IMR-90 (cell line): ENCODE data around the gene TDRKH. TPM values are rescaled to one million over a fixed set of nuclear protein-coding genes. Genes with fewer than 3 reads are reported as not detected.

Experiments
- ATAC-seq: fragments of 200-7000 bp; cut with Tn5 transposase; 2 replicates; pipeline ENCODE4 v1.9.1; 2020; ENCODE audit warnings: low read depth, mild to moderate bottlenecking, moderate library complexity
- BruUV-seq: library from RNA; stranded (reverse); fragments of 400-500 nt; replicated peaks from 2 replicates; lab custom pipeline; 2021; lab: Mats Ljungman, UMichigan
- CTCF ChIA-PET: fragments of 300-600 bp; formaldehyde crosslinking; extraction: SDS; loops from one replicate; lab custom pipeline; 2021; ENCODE audit warnings: antibody characterized with exemption; lab: Yijun Ruan, JAX
- POLR2A ChIA-PET: fragments of 300-600 bp; sonication (Branson Sonifier 250); formaldehyde crosslinking; loops from one replicate; lab custom pipeline; 2022; ENCODE audit warnings: antibody characterized with exemption; ENCODE audit not compliant: unreplicated experiment; lab: Charles Lee
- DNase-seq: peaks from one replicate; pipeline ENCODE4 v3.0.0; 2013
- H2AFZ ChIP-seq: replicated peaks from 2 replicates; pipeline ENCODE3; 2013; ENCODE audit warnings: low read length, mild to moderate bottlenecking; ENCODE audit not compliant: poor library complexity
- H2AK5ac ChIP-seq: 2 replicates; pipeline ENCODE4 v1.6.1; 2013; ENCODE audit warnings: low read depth, low read length, inconsistent platforms
- H2AK9ac ChIP-seq: replicated peaks from 2 replicates; pipeline ENCODE3; 2013; ENCODE audit warnings: mild to moderate bottlenecking, low read depth, low read length, moderate library complexity; ENCODE audit not compliant: poor library complexity
- H2BK120ac ChIP-seq: 2 replicates; pipeline ENCODE4 v1.6.1; 2013; ENCODE audit warnings: low read depth, low read length, inconsistent platforms
- H2BK15ac ChIP-seq: 3 replicates; pipeline ENCODE4 v1.6.1; 2013; ENCODE audit warnings: low read depth, low read length, inconsistent platforms
- H2BK20ac ChIP-seq: 2 replicates; pipeline ENCODE4 v1.6.1; 2013; ENCODE audit warnings: low read depth, mild to moderate bottlenecking, inconsistent platforms, low read length, moderate library complexity
- H2BK5ac ChIP-seq: 2 replicates; pipeline ENCODE4 v1.6.1; 2013; ENCODE audit warnings: mild to moderate bottlenecking, low read depth, low read length, inconsistent platforms; ENCODE audit not compliant: poor library complexity, severe bottlenecking
- H3K14ac ChIP-seq: replicated peaks from 2 replicates; pipeline ENCODE4 v1.6.1; 2013; ENCODE audit warnings: low read depth, low read length, inconsistent platforms
- H3K18ac ChIP-seq: 2 replicates; pipeline ENCODE4 v1.6.1; 2013; ENCODE audit warnings: low read depth, low read length, control low read depth
- H3K23ac ChIP-seq: 2 replicates; pipeline ENCODE4 v1.6.1; 2013; ENCODE audit warnings: low read depth, low read length, inconsistent platforms
- H3K27ac ChIP-seq: 2 replicates; pipeline ENCODE4 v1.5.1; 2013; ENCODE audit warnings: mild to moderate bottlenecking, control low read depth, low read length; ENCODE audit not compliant: insufficient read depth
- H3K27me3 ChIP-seq: 2 replicates; pipeline ENCODE4 v1.6.1; 2013; ENCODE audit warnings: low read length; ENCODE audit not compliant: control insufficient read depth, insufficient read depth
- H3K36me3 ChIP-seq: 2 replicates; pipeline ENCODE4 v1.6.1; 2013; ENCODE audit warnings: low read length, mixed read lengths; ENCODE audit not compliant: control insufficient read depth, insufficient read depth
- H3K4ac ChIP-seq: 2 replicates; pipeline ENCODE4 v1.6.1; 2013; ENCODE audit warnings: low read depth, low read length, inconsistent platforms
- H3K4me1 ChIP-seq: 2 replicates; pipeline ENCODE4 v1.6.1; 2013; ENCODE audit warnings: low read length, mixed read lengths; ENCODE audit not compliant: control insufficient read depth, insufficient read depth
- H3K4me2 ChIP-seq: 2 replicates; pipeline ENCODE4 v1.6.1; 2013; ENCODE audit warnings: low read depth, mild to moderate bottlenecking, control low read depth, low read length, moderate library complexity
- H3K4me3 ChIP-seq: 2 replicates; pipeline ENCODE4 v1.5.1; 2013; ENCODE audit warnings: low read depth, mild to moderate bottlenecking, control low read depth, low read length, moderate library complexity; ENCODE audit not compliant: insufficient read depth
- H3K56ac ChIP-seq: 2 replicates; pipeline ENCODE4 v1.6.1; 2013; ENCODE audit warnings: low read length, inconsistent platforms; ENCODE audit not compliant: insufficient read depth; ENCODE audit errors: extremely low read depth
- H3K79me1 ChIP-seq, 2 experiments: 2 replicates each; pipeline ENCODE4 v1.6.1; 2013; ENCODE audit warnings: low read length in 2 of 2, inconsistent platforms in 1 of 2, low read depth in 1 of 2
- H3K9ac ChIP-seq: 2 replicates; pipeline ENCODE4 v1.6.1; 2013; ENCODE audit warnings: low read depth, low read length, control low read depth
- H3K9me1 ChIP-seq: 2 replicates; pipeline ENCODE4 v1.6.1; 2013; ENCODE audit warnings: low read length, inconsistent platforms; ENCODE audit not compliant: insufficient read depth
- H3K9me3 ChIP-seq: 2 replicates; pipeline ENCODE4 v1.6.1; 2013; ENCODE audit warnings: low read length; ENCODE audit not compliant: control insufficient read depth, insufficient read depth
- H4K20me1 ChIP-seq: 2 replicates; pipeline ENCODE4 v1.6.1; 2013; ENCODE audit warnings: low read length, inconsistent platforms; ENCODE audit not compliant: insufficient read depth
- H4K5ac ChIP-seq: 2 replicates; pipeline ENCODE4 v1.6.1; 2013; ENCODE audit warnings: mild to moderate bottlenecking, low read depth, low read length, control low read depth
- H4K8ac ChIP-seq, 2 experiments: 2 replicates each; pipeline ENCODE4 v1.6.1; 2013; ENCODE audit warnings: low read depth in 2 of 2, low read length in 2 of 2, control low read depth in 1 of 2, inconsistent platforms in 1 of 2
- H4K91ac ChIP-seq: 2 replicates; pipeline ENCODE4 v1.6.1; 2013; ENCODE audit warnings: low read depth, low read length, inconsistent platforms; ENCODE audit not compliant: insufficient read depth
- BHLHE40 ChIP-seq: fragments of 150-350 bp; IDR thresholded peaks from 2 replicates; pipeline ENCODE4 v1.6.1; 2016; ENCODE audit warnings: mild to moderate bottlenecking, low read depth, low read length
- CEBPB ChIP-seq: IDR thresholded peaks from 2 replicates; pipeline ENCODE4 v1.6.1; 2012; ENCODE audit warnings: low read depth, low read length, improper control_type of control experiment
- CHD1 ChIP-seq: IDR thresholded peaks from 2 replicates; pipeline ENCODE4 v1.6.1; 2012; ENCODE audit warnings: low read depth, low read length, improper control_type of control experiment
- CTCF ChIP-seq: conservative IDR thresholded peaks from 2 replicates; pipeline ENCODE4 v1.5.1; 2012; ENCODE audit warnings: mild to moderate bottlenecking, low read depth, low read length, improper control_type of control experiment
- FOS ChIP-seq: fragments of 150-350 bp; IDR thresholded peaks from 2 replicates; pipeline ENCODE4 v1.6.1; 2016; ENCODE audit warnings: low read depth, low read length
- MAFK ChIP-seq: IDR thresholded peaks from 2 replicates; pipeline ENCODE4 v1.6.1; 2012; ENCODE audit warnings: low read depth, low read length, improper control_type of control experiment
- MXI1 ChIP-seq: IDR thresholded peaks from 2 replicates; pipeline ENCODE4 v1.6.1; 2012; ENCODE audit warnings: low read depth, mild to moderate bottlenecking, low read length, moderate library complexity, borderline replicate concordance
- NFE2L2 ChIP-seq: fragments of 150-350 bp; IDR thresholded peaks from 2 replicates; pipeline ENCODE4 v1.6.1; 2016; ENCODE audit warnings: low read depth, mild to moderate bottlenecking, low read length
- POLR2A ChIP-seq: IDR thresholded peaks from 2 replicates; pipeline ENCODE4 v1.6.1; 2012; ENCODE audit warnings: mild to moderate bottlenecking, low read depth, low read length
- RAD21 ChIP-seq: IDR thresholded peaks from 2 replicates; pipeline ENCODE4 v1.6.1; 2012; ENCODE audit warnings: low read length, improper control_type of control experiment
- RCOR1 ChIP-seq: IDR thresholded peaks from 2 replicates; pipeline ENCODE4 v1.6.1; 2012; ENCODE audit warnings: mild to moderate bottlenecking, low read length, improper control_type of control experiment; ENCODE audit not compliant: insufficient replicate concordance
- RFX5 ChIP-seq: IDR thresholded peaks from 2 replicates; pipeline ENCODE4 v1.8.0; 2012; ENCODE audit warnings: low read depth, mild to moderate bottlenecking, low read length, moderate library complexity
- SMC3 ChIP-seq: fragments of 150-350 bp; IDR thresholded peaks from 2 replicates; pipeline ENCODE4 v1.6.1; 2016; ENCODE audit warnings: low read depth, mild to moderate bottlenecking, antibody characterized with exemption, low read length, moderate library complexity
- WGBS, 2 experiments: methylation state at CpG; one replicate each; pipeline versions ENCODE4 v1.1.5 to v1.1.7; 2013; ENCODE audit warnings: missing lambda C conversion rate in 2 of 2; ENCODE audit not compliant: insufficient read length in 1 of 2; ENCODE audit errors: extremely low coverage in 2 of 2; 5-methylcytosine and 5-hydroxymethylcytosine counted together
- dilution Hi-C: fragments of 300-500 bp; cut with HindIII; formaldehyde crosslinking; loops from one replicate; pipeline ENCODE4 v1.14.3; 2018; ENCODE audit warnings: low sequenced_read_pairs; ENCODE audit not compliant: unreplicated experiment
- in situ Hi-C: fragments of 300-500 bp; cut with MboI; formaldehyde crosslinking; loops from 3 replicates; pipeline ENCODE4 v1.14.3; 2019; ENCODE audit warnings: low sequenced_read_pairs, inconsistent platforms, mixed read lengths
- intact Hi-C: fragments of 100-400 bp; cut with micrococcal nuclease; formaldehyde crosslinking; loops from 2 replicates; pipeline ENCODE4 v1.10.0; 2022
- polyA plus RNA-seq, 3 experiments: library from polyadenylated mRNA; depleted of rRNA; stranded (reverse); fragments of >200 nt; gene quantifications; 2 replicates each; pipeline ENCODE4 v1.2.3, GENCODE V29; 2012; ENCODE audit warnings: low replicate concordance in 1 of 3
- total RNA-seq: library from RNA; depleted of rRNA; stranded (reverse); fragments of >200 nt; gene quantifications from 2 replicates; pipeline ENCODE4 v1.2.3, GENCODE V29; 2012
- TF ChIP-seq, protein P1 (sequence below): fragments of 150-350 bp; IDR thresholded peaks from 2 replicates; pipeline ENCODE4 v1.6.1; 2017; ENCODE audit warnings: mild to moderate bottlenecking, antibody characterized with exemption, low read length, low read depth

TDRKH gene
- total and polyA plus RNA-seq, 2 of the 4 experiments (the other 2 are of a cell fraction) = 1.2 to 2.2 TPM

DNA sequence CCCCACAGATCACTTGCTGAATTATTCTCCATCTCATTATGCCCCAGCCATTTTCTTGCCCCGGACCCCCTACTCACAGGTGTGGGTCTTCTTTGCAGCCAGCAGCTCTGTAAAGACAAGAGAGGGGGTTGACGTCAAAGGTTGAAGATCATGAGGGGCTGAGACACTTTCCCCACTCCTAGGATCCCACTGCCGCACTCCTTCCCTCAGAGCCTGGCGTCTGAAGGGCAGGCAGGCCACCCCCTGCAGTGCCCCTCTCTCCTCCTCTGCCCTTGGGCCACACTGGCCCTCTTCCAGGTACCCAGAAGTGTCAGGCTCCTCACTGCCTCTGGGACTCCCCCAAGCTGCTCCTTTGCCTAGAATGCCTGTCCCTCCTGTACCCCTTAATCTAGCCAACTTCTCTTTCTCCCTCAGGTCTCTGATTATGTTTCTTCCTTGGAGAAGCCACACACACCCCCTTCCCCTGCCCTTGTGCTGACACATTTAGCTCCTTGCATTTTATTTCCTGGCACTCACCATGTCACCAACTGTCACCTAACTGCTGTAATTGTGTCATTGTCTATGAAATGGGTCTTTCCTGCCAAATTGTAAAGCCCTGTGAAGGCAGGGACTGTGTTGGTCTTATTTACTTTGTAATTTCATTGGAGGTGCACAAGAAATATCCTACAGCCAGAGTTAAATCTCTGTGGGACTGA, 39.2 kb upstream of the TDRKH start:
- H4K91ac ChIP-seq = no peak overlapping the region
- no peak overlapping the region for H2AK5ac ChIP-seq
- no peak overlapping the region for H2AK9ac ChIP-seq
- no peak overlapping the region for H3K23ac ChIP-seq
- no peak overlapping the region for H4K5ac ChIP-seq
- no peak for TF ChIP-seq RCOR1
- no peak for TF ChIP-seq CHD1
- TF ChIP-seq, protein P1, sequence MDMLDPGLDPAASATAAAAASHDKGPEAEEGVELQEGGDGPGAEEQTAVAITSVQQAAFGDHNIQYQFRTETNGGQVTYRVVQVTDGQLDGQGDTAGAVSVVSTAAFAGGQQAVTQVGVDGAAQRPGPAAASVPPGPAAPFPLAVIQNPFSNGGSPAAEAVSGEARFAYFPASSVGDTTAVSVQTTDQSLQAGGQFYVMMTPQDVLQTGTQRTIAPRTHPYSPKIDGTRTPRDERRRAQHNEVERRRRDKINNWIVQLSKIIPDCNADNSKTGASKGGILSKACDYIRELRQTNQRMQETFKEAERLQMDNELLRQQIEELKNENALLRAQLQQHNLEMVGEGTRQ = no peak
- TF ChIP-seq POLR2A = no peak
- no peak for TF ChIP-seq MAFK
- TF ChIP-seq FOS = no peak
- TF ChIP-seq RAD21 = no peak
- TF ChIP-seq MXI1 = no peak
- no peak for TF ChIP-seq RFX5
- no peak for TF ChIP-seq SMC3
- TF ChIP-seq CEBPB = no peak
- TF ChIP-seq NFE2L2 = no peak
- no peak for TF ChIP-seq BHLHE40
- TF ChIP-seq CTCF = no peak
- ChIA-PET POLR2A (no interaction called here), CTCF (no interaction called here)
- no TSS peak for BruUV-seq
- no peak overlapping the region for H3K56ac ChIP-seq
- no peak overlapping the region for H3K4me3 ChIP-seq
- H3K14ac ChIP-seq = no peak overlapping the region
- dilution Hi-C loops (no loop called here), in situ Hi-C loops (no loop called here), intact Hi-C loops (loop anchor here (10.0 kb wide), 1 partner anchor 285 kb away; the partner anchor contains the start of gene TUFT1)
- no peaks in the 10 kb centered on the region for H3K4me1 ChIP-seq
- H2AFZ ChIP-seq = no peak overlapping the region
- H2BK5ac ChIP-seq = no peak overlapping the region
- 54% methylated on average over 2 of the region's 4 CpGs; no CpG with 5 or more reads in 1 of the 2 experiments for WGBS, 2 experiments
- H3K4ac ChIP-seq = no peak overlapping the region
- no peak overlapping the region for H2BK15ac ChIP-seq
- no peaks in the 10 kb centered on the region for H3K9me1 ChIP-seq
- H3K9me3 ChIP-seq = no peaks in the 10 kb centered on the region
- H3K27me3 ChIP-seq = peaks cover 57% of the 10 kb centered on the region
- no peak overlapping the region for H2BK120ac ChIP-seq
- ATAC-seq (no peak), DNase-seq (no peak)
- no peaks in the 10 kb centered on the region for H3K79me1 ChIP-seq
- H4K8ac ChIP-seq = no peak overlapping the region
- no peak overlapping the region for H3K4me2 ChIP-seq
- no peaks in the 10 kb centered on the region for H4K20me1 ChIP-seq
- no peak overlapping the region for H3K27ac ChIP-seq
- no peak overlapping the region for H2BK20ac ChIP-seq
- H3K36me3 ChIP-seq = no peaks in the 10 kb centered on the region
- H3K18ac ChIP-seq = no peak overlapping the region
- no peak overlapping the region for H3K9ac ChIP-seq
